Measurements from ENCODE around the gene PDPK1. TPM values are rescaled to one million over a fixed set of nuclear protein-coding genes. Genes with fewer than 3 reads are reported as not detected.
"Not testable (repeated sequence)": the region's sequence is repeated elsewhere in the genome, so short reads cannot be mapped to it uniquely, and the experiment has no call there.

The PDPK1 gene
- total RNA-seq, 1 donor from 2014 or later, result 113 TPM

- H3K27ac Mint-ChIP-seq (ENCODE audit: unreplicated experiment); H3K4me1 Mint-ChIP-seq (ENCODE audit: low read depth, unreplicated experiment); H3K27me3 Mint-ChIP-seq (ENCODE audit: unreplicated experiment); H3K36me3 Mint-ChIP-seq (ENCODE audit: unreplicated experiment); DNase-seq; H3K4me3 Mint-ChIP-seq (ENCODE audit: unreplicated experiment); H3K9me3 Mint-ChIP-seq (ENCODE audit: unreplicated experiment): not testable (repeated sequence)
These were observed 22.4 kb downstream of the PDPK1 start for GRCh38 chr16:2560131-2560797.

GRCh38 chr16:2560798-2561133 lies 22.9 kb downstream of the PDPK1 start:
- not testable (repeated sequence) for H3K9me3 Mint-ChIP-seq (ENCODE audit: unreplicated experiment); H3K36me3 Mint-ChIP-seq (ENCODE audit: unreplicated experiment)
- peak; percentile 85 for DNase-seq

GRCh38 chr16:2567506-2567905 lies 29.7 kb downstream of the PDPK1 start:
- DNase-seq; H3K27me3 Mint-ChIP-seq (ENCODE audit: unreplicated experiment); H3K4me1 Mint-ChIP-seq (ENCODE audit: low read depth, unreplicated experiment); H3K27ac Mint-ChIP-seq (ENCODE audit: unreplicated experiment); H3K4me3 Mint-ChIP-seq (ENCODE audit: unreplicated experiment); H3K36me3 Mint-ChIP-seq (ENCODE audit: unreplicated experiment); H3K9me3 Mint-ChIP-seq (ENCODE audit: unreplicated experiment): not testable (repeated sequence)

More at GRCh38 chr16:2560798-2561133, 22.9 kb downstream of the PDPK1 start:
- H3K4me1 Mint-ChIP-seq (ENCODE audit: low read depth, unreplicated experiment); H3K27me3 Mint-ChIP-seq (ENCODE audit: unreplicated experiment); H3K27ac Mint-ChIP-seq (ENCODE audit: unreplicated experiment); H3K4me3 Mint-ChIP-seq (ENCODE audit: unreplicated experiment): not testable (repeated sequence)
- TF ChIP-seq CTCF (IDR thresholded peaks at IDR 0.05; ENCODE audit: partially characterized antibody, unreplicated experiment), result peak; percentile 22

- H3K4me1 Mint-ChIP-seq (ENCODE audit: low read depth, unreplicated experiment); H3K27me3 Mint-ChIP-seq (ENCODE audit: unreplicated experiment); H3K27ac Mint-ChIP-seq (ENCODE audit: unreplicated experiment); H3K36me3 Mint-ChIP-seq (ENCODE audit: unreplicated experiment); H3K4me3 Mint-ChIP-seq (ENCODE audit: unreplicated experiment); H3K9me3 Mint-ChIP-seq (ENCODE audit: unreplicated experiment); DNase-seq: not testable (repeated sequence)
These were observed 30.8 kb downstream of the PDPK1 start for GRCh38 chr16:2568573-2568972.

GRCh38 chr16:2572704-2573103 lies 34.9 kb downstream of the PDPK1 start:
- not testable (repeated sequence) for H3K4me1 Mint-ChIP-seq (ENCODE audit: low read depth, unreplicated experiment); H3K27ac Mint-ChIP-seq (ENCODE audit: unreplicated experiment); H3K36me3 Mint-ChIP-seq (ENCODE audit: unreplicated experiment); H3K9me3 Mint-ChIP-seq (ENCODE audit: unreplicated experiment); H3K27me3 Mint-ChIP-seq (ENCODE audit: unreplicated experiment); DNase-seq; H3K4me3 Mint-ChIP-seq (ENCODE audit: unreplicated experiment)

GRCh38 chr16:2575839-2576238 lies 38.0 kb downstream of the PDPK1 start:
- not testable (repeated sequence) for DNase-seq; H3K9me3 Mint-ChIP-seq (ENCODE audit: unreplicated experiment); H3K36me3 Mint-ChIP-seq (ENCODE audit: unreplicated experiment); H3K27me3 Mint-ChIP-seq (ENCODE audit: unreplicated experiment); H3K4me3 Mint-ChIP-seq (ENCODE audit: unreplicated experiment); H3K4me1 Mint-ChIP-seq (ENCODE audit: low read depth, unreplicated experiment); H3K27ac Mint-ChIP-seq (ENCODE audit: unreplicated experiment)

- H3K36me3 Mint-ChIP-seq (ENCODE audit: unreplicated experiment); H3K4me3 Mint-ChIP-seq (ENCODE audit: unreplicated experiment); H3K4me1 Mint-ChIP-seq (ENCODE audit: low read depth, unreplicated experiment); H3K27me3 Mint-ChIP-seq (ENCODE audit: unreplicated experiment); H3K9me3 Mint-ChIP-seq (ENCODE audit: unreplicated experiment); H3K27ac Mint-ChIP-seq (ENCODE audit: unreplicated experiment); DNase-seq: not testable (repeated sequence)
These were observed 39.2 kb downstream of the PDPK1 start for GRCh38 chr16:2577044-2577443.

- not testable (repeated sequence) for H3K4me3 Mint-ChIP-seq (ENCODE audit: unreplicated experiment); H3K9me3 Mint-ChIP-seq (ENCODE audit: unreplicated experiment); H3K27ac Mint-ChIP-seq (ENCODE audit: unreplicated experiment); H3K27me3 Mint-ChIP-seq (ENCODE audit: unreplicated experiment); DNase-seq; H3K4me1 Mint-ChIP-seq (ENCODE audit: low read depth, unreplicated experiment); H3K36me3 Mint-ChIP-seq (ENCODE audit: unreplicated experiment)
These were observed 41.1 kb downstream of the PDPK1 start for GRCh38 chr16:2578905-2579304.

- not testable (repeated sequence) for H3K9me3 Mint-ChIP-seq (ENCODE audit: unreplicated experiment); H3K4me1 Mint-ChIP-seq (ENCODE audit: low read depth, unreplicated experiment); H3K27ac Mint-ChIP-seq (ENCODE audit: unreplicated experiment); H3K4me3 Mint-ChIP-seq (ENCODE audit: unreplicated experiment); H3K36me3 Mint-ChIP-seq (ENCODE audit: unreplicated experiment); H3K27me3 Mint-ChIP-seq (ENCODE audit: unreplicated experiment)
- peak; percentile 52 for DNase-seq
These were observed 42.3 kb downstream of the PDPK1 start for GRCh38 chr16:2580143-2580542.

GRCh38 chr16:2580818-2581217 lies 43.0 kb downstream of the PDPK1 start:
- not testable (repeated sequence) for H3K4me3 Mint-ChIP-seq (ENCODE audit: unreplicated experiment); H3K27ac Mint-ChIP-seq (ENCODE audit: unreplicated experiment); DNase-seq; H3K36me3 Mint-ChIP-seq (ENCODE audit: unreplicated experiment); H3K27me3 Mint-ChIP-seq (ENCODE audit: unreplicated experiment); H3K4me1 Mint-ChIP-seq (ENCODE audit: low read depth, unreplicated experiment); H3K9me3 Mint-ChIP-seq (ENCODE audit: unreplicated experiment)
